ENCODE measurements around the gene PIEZO1.

Gene PIEZO1

DNA sequence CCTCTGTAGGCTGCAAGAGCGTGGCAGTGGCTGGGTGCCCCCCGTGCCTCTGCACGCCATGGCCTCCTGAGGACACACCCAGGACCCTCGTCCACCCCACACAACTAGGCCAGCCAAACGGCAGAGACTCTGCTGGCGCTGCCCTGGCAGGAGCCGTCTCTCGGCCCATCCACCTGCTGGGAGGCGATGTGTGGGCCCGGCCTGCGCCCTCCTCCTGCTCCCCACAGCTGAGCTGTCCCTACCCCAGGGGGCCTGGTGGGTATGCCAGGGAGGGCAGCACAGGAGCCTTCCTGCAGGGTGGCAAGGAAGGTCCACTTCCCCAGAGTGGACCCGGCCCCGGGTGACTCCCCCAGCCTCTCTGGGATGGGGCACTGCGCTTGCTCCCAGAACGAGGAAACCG lies 85.8 kb downstream of the PIEZO1 start:
- no peak for DNase-seq

DNA sequence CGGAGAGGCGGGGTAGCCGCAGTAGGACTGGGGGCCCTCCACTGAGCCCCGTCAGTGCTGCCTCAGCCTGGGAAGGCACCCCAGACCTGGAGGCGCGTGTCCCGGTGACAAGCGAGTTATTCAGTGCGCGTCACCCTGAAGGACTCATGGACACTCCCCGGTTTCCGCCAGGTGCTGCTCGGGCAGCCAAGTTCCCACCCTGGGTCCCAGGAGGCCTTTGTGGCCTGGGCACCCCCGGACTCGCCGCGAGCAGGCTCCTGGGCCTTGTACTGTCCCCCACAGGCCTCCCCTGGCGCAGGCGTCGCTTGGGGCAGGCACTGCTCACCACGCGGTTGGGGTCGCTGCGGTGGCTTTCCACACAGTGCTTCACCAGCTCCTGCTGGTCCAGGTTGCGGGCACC lies 86.4 kb downstream of the PIEZO1 start:
- no peak for DNase-seq

DNA sequence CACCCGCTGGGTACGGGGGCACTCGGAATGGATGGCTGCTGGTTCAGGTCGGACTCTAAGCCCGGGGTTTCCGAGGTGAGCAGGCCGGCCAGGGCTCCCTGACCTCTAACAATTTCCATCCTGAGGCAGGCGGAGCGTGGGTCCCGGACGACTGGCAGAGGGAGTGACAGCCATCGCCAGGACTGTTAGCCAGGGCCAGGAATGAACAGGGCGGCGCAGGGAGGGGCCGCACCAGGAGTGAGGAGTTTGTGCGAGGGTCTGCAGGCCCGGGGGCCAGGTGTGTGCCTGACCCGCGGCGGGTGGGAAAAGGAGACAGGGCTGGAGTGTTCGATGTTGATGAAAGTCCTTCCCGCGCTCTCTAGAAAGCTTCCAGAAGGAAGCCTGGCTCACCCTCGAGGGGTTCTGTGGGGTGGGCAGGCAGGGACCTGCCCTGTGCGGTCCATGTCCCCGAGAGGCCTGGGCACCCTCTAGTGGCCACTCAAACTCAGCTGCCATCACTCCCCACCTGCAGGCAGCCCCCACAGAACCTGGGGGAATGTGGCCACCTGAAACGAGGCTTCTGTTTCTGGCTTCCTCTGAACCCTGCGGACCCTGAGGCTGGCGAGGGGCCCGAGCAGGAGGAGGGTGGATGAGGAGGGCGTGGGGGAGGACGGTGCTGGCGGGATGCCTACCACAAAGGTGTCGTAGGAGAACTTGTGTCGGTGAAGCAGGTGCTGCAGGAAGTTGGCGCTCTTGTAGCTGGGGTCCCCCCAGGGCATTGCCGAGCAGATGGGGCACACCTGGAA lies 87.0 kb downstream of the PIEZO1 start:
- DNase-seq: peak; percentile 21

DNA sequence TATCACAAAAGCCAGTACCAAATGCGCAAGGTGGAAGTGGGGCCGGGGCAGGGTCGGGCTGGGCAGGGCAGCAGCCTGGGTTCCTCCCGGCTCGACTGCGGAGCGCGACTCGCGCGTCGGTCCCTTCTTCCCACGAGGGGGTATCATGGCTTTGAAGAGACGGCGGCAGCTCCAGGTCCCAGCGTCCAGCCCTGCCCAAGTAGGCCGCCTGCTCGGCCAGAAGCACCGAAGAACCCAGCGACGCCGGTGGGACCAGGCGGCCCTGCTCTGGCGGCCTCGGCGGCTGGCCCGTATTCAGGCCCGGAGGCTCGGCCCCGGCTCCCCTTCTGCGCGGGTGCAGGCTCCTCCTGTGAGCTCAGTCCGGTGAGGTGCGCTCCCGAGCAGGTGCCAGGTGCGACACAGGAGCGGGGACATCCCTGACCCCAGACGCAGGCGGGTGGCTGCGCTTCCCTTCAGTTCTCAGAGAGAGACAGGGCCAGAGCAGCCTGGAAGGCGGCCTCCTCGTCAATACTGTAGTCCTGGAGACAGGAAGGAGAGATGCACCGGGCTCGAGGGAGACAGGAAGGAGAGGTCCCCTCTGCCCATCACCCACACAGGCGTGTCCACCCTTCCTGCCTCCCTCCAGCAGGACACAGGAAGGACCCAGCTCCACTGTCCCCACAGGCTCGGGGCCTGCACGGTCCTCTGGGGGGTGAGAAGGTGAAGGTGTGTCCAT lies 87.7 kb downstream of the PIEZO1 start:
- no peak for DNase-seq

DNA sequence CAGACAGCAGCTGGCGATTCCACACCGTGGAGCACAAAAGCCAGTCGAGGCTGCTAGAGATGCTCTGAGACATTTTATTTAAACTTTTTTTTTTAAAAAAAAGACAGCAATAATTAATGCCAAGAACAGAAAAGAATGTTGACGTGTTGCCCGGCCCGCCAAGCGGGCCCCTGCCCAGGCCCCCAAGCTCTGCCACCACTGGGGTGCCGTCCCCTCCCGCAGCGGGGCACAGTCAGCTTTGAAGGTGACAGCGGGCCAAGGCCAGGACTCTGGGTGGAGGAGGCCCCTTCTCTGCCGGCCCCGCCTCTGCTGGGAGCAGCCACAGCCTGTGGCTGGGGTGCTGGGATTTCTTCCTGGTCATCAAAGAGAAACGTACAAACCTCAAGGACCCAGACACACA lies 88.6 kb downstream of the PIEZO1 start:
- DNase-seq: no peak

DNA sequence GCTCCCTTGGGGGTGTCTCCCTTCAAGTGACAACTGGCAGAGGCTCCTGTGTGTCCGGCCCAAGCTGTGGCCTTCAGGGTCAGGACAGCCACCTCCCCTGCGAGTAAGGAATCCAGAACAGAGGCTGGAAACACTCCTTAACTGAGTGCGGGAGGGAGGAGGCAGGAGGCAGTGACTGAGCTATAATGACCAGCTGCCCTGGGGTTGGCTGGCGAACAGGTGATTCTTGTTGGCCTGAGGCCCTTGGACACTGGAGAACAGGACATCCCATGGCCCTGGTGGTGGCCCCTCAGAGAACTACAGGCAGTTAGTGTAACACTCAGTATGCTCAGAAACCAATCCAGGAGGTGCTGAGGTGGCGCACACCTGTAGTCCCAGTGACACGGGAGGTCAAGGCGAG lies 89.3 kb downstream of the PIEZO1 start:
- DNase-seq: no peak

DNA sequence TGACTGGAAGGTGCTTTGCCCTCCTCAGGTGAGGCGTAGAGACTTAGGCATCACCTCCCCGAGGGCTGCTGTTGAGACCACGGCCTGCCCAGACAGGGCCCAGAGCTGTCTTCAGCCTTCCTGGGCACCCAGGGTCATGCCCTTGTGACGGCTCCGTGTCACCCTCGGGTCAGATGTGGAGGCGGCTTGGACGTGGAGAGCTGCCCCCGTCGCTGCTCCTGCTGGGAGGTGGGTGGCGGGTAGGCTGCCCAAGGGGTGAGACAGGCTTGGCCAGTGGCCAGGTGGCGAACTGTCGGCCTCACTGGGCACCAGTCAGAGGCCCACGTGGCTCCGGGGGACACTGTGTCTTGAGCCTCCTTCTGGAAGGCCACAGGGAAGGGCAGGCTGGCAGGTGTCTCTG lies 89.8 kb downstream of the PIEZO1 start:
- no peak for DNase-seq

DNA sequence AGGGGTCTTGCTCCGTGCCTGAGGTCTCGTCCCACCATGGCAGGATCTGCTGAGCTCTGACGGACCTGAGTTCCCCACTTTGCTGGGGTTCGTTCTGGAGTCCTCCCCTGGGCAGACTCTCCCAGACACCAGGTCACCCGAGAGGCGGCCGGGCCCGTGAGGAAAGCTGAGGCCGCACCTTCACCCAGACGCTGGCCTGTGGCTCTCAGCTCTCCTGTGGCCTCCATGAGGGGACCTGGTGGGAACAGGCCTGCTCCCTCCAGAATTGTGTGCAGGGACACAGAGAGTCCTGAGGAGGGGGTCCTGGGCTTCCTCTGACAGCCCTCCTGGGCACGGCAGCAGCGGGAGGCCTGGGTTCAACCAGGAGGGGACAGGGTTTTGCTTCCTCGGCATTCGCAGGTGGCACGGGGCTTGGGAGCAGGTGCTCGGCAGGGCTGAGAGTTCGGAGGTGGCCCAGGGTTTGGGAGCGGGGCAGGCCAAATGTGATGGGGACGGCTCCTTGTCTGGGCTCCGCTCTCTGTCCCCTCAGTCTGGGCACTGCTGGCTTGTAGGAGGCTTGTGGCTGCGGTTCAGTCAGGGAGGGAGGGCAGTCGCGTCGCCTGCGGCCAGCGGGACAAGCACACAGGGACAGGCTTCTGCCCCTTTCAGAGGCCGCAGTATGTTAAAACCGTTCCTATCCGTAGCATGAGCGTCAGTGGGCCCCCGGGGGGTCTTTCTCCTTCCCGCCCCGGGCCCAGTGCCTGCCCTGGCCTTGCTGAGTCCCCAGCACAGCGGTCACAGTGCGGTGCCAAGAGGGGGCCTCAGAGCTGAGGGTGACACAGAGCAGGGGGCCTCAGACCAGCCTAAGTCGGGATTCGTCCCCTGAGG lies 90.6 kb downstream of the PIEZO1 start:
- no peak for DNase-seq

DNA sequence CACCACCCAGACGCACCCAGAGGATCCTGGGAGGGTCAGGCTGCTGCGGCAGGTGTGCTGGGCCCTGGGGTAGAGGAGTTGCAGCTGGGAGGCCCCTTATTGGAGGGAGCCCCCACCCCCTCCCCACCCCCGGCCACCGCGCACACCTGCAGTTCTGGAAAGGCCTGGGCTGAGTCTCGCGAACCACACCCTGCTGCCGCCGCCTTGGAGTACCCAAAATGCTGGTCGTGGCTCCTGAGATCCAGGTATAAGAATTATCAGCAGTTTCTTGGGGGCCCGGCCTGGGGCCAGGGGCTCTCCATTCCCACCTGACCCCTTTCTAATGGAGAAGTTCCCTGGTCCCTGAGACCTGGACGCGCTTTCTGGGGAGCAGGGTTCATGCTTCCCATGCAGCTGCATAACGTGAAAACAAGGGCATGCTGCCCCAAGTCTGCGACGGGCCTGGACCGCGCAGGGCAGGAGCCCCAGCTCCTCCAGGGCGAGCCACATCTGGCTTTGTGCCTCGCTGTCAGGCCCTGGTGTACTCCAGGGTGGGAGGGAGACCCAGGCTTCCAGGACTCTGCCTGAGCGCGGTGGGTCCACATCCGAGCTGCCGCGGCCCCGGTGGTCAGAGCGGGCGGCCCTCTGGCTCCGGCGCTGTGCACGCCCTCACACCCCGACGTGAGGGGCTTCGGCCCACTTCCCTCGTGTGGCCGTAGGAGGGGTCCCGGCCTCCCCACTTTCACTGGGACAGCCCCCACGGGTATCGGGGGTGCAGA lies 91.4 kb downstream of the PIEZO1 start:
- DNase-seq: no peak

DNA sequence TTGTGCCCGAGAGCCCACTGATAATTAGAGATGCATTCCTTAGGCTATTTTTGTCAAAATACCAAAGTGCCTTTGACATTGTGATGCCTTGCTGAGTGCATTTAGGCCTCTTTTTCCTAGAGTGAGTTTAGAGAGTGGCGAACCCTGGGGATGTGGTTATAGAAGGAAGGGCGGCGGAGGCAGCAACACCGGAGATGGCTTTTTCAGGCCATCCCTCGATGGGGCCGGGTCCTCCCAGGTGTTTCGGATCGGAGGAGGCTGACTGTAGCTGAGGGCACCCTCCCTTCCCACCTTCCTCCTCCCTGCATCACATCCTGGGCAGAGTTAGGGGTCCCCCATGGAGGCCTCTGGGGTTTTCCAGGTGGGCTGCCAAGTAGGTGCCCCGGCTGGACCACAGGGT lies 92.2 kb downstream of the PIEZO1 start:
- no peak for DNase-seq

DNA sequence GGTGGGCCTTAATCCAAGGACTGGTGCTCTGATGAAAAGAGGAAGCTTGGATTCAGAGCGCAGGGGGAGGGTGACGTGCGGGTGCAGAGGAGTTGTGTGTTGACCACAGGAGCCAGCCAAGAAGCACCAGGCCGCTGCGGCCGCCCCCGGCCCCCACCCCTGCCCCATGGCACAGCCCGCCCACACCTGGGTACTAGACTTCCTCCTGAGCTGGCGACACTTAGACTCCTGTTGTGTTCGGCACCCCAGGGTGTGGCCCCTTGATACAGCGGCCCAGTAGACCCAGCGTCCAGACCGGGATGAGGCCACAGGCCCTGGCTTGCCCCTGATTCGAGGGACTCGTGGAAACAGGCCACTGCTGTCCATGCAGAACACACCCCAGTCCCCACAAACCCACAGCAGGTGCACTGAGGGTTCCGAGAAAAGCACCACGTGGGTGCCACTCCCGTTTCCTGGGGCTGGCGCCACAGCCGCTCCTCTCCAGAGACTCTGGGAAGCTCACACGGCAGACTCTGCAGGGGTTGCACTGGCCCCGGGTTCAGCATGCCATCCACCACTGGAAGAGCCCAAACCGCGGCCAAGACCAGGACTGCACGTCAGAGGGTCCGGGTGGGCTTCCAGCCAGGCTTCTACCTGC lies 93.0 kb downstream of the PIEZO1 start:
- DNase-seq: no peak

DNA sequence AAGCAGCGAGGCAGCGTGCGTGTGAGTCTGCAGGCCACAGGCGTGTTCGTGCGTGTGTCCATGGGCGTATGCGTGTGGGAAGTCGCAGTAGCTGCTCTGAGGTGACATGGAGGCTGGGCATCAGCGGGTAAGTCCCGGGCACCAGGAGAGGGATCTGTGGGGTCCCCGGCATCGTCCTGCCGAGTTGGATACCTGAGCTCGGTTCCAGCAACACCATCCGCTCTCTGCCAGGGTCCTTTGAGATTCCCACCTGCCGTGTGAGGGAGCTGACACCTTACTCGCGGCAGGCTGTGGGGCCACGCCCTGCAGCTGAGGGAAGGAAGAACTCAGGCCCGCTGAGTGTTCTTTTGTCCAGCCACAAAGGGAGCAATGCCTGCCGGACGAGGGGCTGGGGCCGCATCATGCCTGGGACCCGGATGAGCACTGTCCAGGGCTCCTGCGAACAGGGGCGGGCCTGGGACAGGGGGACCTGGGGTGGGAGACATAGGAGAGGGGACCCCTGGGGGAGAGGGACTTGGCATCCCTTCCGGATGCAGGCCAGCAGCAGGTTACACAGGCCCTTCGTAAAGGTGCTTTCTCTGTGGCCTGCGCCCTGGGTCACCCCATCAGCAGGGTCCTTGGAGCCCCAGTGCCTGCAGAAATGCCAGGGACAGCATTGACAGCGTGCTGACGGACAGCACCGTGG lies 93.7 kb downstream of the PIEZO1 start:
- no peak for DNase-seq

DNA sequence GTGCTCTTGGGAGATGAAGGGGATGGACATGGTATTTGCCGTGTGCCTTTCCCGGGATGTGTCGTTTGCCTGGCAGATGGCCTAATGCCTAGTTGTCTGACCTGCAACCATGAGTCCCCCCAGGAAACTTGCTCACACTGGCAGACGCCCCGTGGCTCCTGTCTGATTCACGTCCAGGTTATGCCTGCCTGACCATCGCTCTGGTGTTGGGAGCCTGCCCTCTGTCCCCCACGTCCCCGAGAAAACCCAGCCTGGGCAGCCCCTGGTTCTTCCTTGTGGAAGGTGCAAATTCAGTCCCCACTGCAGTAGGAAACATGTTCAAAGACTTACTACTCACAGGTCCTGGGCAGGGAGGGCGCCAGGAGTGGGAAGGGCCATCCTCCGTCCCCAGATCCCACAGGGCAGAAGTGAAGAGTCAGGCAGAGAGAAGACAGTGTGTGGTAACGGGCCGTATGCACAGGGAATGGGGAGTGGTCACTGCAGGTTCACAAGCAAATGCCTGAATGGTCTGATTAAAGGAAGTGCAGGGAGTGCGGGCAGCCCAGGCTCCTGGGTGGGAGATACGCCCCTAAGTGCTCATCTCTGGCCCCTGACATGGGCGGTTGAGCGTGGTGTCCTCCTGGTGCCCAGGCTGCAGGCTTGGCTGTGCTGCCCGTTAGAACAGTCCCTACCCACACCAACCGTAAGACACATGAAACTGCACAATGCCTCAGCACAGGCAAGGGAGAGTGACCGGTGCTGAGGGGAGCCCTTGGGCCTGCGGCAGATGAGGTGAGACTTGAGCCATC lies 94.5 kb downstream of the PIEZO1 start:
- no peak for DNase-seq

DNA sequence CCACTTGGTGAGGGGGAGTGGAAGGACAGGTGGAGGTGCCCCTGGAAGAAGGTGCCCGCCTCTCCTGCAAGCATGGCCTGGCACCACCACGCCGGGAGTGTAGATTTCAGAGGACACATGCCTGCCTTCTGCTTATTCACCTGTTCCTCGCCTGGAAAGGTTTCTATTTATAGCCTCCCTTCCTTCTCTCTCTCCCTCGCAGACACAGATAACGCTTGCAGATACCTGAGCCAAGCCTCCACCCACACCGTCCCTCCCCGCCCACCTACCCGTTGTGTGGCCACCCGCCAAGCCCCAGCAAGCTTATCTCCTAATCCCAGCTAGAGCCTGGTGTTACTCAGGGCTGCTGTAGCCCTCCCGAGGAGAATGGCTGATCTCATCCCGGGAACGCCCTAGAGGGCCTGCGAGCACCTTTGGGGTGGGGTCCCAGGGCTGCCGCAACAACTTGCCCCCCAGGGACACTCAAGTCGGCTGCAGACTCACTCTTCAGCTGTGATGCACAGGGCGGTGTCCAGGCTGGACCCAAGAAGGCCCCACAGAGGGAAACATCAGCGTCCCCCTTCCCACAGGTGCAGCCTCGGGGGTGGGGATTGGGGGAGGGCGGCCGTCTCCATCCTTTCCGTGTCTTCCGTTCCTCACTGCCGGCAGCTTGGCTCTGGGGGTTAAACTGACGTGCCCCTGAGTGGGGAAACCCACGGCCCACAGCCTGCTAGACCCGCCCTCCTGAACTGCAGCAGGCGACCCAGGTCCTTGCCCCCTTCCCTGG lies 96.8 kb downstream of the PIEZO1 start:
- DNase-seq: peak; percentile 86

DNA sequence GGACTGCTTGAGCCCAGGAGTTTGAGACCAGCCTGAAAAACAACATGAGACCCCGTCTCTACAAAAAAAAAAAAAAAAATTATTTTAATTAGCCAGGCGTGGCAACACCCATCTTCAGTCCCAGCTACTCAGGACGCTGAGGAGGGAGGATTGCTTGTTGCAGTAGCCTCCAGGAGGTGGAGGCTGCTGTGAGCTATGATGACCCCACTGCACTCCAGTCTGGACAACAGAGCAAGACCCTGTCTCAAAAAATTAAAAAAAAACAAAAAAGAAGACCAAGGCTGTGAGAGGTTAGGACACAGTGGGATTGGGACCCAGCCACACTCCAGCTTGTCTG lies 97.4 kb downstream of the PIEZO1 start:
- DNase-seq: no peak

DNA sequence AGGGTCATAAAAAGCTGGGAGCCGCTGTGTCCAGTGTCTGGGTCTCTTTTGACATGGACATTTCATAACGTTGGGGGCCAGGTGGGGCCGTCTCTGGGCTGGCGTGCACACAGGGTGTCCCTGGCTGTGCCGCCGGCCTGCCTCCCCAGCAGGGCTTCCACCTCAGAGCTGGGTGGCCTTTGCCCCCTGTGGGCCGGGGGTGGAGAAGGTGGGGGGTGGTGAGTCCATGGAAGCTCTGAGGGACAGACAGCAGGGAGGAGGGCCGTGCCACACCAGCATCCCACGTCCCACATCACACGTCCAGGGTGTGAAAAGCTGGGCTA lies 97.8 kb downstream of the PIEZO1 start:
- DNase-seq: peak; percentile 25

DNA sequence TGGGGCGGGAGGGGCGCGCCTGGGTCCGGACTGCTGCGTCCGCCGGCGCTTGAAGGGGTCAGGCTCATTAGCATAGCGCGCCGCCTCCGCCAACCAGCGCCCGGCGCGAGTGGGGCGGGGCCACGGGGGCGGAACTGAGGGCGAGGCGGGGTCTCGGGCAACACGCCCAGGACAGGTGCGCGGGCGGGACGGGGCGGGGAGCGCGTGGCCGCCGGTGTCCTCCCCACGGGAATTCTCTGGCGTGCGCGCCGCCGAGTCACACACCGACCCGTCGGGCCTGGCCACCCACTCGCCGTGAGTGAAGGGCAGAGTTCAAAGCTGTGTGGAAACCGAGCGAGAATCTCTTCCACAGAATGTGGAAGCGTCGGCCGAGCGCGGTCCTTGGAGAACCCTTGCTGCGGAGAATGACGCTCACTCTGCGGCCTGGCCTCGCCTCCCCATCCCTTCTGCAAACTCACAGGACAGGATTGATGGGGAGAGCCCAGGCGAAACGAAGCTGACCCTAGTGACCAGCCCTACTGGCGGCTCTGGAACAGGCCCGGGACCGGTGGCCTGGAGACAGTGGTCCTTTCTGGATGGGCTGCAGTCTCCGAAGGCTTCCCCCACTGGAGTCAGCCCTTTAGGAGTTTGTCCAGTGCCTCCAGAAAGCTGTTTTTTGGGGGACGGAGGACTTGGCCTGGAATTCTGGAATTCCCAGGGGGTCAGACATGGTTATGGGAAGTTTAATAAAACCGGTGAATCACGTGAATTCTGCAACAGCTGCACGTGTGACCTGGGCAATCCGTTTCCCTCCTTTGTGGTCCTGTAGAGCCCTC lies 98.4 kb downstream of the PIEZO1 start, which contains the start of gene SNAI3:
Gene SNAI3, minus strand, starts transcription at position 69 of the 815 bp plus-strand sequence. CDS start 101 bp downstream, outside the sequence.
- peak; percentile 92 for DNase-seq

DNA sequence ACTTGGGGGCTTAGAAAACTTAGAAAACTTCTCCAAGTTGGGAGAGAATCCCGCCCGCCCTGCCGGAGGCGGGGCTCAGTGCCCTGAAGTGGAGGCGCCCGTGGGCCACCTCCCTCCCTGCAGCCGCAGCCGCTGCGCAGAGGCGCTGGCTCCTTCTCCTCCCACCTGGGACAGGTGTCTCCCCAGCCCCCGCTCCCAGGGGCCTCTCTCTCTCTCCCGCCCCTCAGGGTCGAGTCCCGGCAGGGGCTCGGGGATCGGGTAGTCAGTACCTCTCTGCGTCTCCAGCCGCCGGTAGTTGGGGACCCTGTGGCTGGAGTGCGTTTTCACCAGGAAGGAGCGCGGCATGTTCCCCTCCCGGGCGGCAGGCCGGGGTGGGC lies 99.0 kb downstream of the PIEZO1 start:
- peak; percentile 84 for DNase-seq
